ENCODE results near the gene IFITM10.

IFITM10 gene

GRCh38 chr11:1763796-1764661 is 13.6 kb upstream of the IFITM10 start, which contains the start of gene CTSD:
Gene CTSD, minus strand, starts transcription at chr11:1763927. Its CDS starts 68 bp downstream, at chr11:1763859.
- peak; percentile 70 for DNase-seq (ENCODE audit: low read depth, low spot score)

- DNase-seq (ENCODE audit: low read depth, low spot score), result no peak
Measured at GRCh38 chr11:1763336-1763795, 13.0 kb upstream of the IFITM10 start.

GRCh38 chr11:1762537-1763302 is 12.3 kb upstream of the IFITM10 start:
- DNase-seq (ENCODE audit: low read depth, low spot score), result no peak

GRCh38 chr11:1761857-1762536 is 11.6 kb upstream of the IFITM10 start:
- no peak for DNase-seq (ENCODE audit: low read depth, low spot score)

- no peak for DNase-seq (ENCODE audit: low read depth, low spot score)
Measured at GRCh38 chr11:1761110-1761856, 10.9 kb upstream of the IFITM10 start.

- DNase-seq (ENCODE audit: low read depth, low spot score), result no peak
Measured at GRCh38 chr11:1760351-1761109, 10.1 kb upstream of the IFITM10 start.

GRCh38 chr11:1759851-1760220 is 9.4 kb upstream of the IFITM10 start:
- DNase-seq (ENCODE audit: low read depth, low spot score), result no peak

GRCh38 chr11:1759151-1759850 is 8.9 kb upstream of the IFITM10 start:
- DNase-seq (ENCODE audit: low read depth, low spot score), result no peak

GRCh38 chr11:1758611-1759150 is 8.3 kb upstream of the IFITM10 start:
- no peak for DNase-seq (ENCODE audit: low read depth, low spot score)

- DNase-seq (ENCODE audit: low read depth, low spot score), result no peak
Measured at GRCh38 chr11:1757861-1758610, 7.6 kb upstream of the IFITM10 start.

GRCh38 chr11:1756791-1757771 is 6.7 kb upstream of the IFITM10 start:
- no peak for DNase-seq (ENCODE audit: low read depth, low spot score)

- DNase-seq (ENCODE audit: low read depth, low spot score), result no peak
Measured at GRCh38 chr11:1755692-1756561, 5.5 kb upstream of the IFITM10 start.

GRCh38 chr11:1755344-1755691 is 4.9 kb upstream of the IFITM10 start:
- DNase-seq (ENCODE audit: low read depth, low spot score), result no peak

GRCh38 chr11:1754376-1755150 is 4.2 kb upstream of the IFITM10 start:
- no peak for DNase-seq (ENCODE audit: low read depth, low spot score)

GRCh38 chr11:1753929-1754305 is 3.5 kb upstream of the IFITM10 start:
- no peak for DNase-seq (ENCODE audit: low read depth, low spot score)
